ENCODE results near the gene PTPRE. TPM values are rescaled to one million over a fixed set of nuclear protein-coding genes. Genes with fewer than 3 reads are reported as not detected.

The PTPRE gene
- total RNA-seq, 1 experiment from 2014 or later = 7.9 TPM

DNA sequence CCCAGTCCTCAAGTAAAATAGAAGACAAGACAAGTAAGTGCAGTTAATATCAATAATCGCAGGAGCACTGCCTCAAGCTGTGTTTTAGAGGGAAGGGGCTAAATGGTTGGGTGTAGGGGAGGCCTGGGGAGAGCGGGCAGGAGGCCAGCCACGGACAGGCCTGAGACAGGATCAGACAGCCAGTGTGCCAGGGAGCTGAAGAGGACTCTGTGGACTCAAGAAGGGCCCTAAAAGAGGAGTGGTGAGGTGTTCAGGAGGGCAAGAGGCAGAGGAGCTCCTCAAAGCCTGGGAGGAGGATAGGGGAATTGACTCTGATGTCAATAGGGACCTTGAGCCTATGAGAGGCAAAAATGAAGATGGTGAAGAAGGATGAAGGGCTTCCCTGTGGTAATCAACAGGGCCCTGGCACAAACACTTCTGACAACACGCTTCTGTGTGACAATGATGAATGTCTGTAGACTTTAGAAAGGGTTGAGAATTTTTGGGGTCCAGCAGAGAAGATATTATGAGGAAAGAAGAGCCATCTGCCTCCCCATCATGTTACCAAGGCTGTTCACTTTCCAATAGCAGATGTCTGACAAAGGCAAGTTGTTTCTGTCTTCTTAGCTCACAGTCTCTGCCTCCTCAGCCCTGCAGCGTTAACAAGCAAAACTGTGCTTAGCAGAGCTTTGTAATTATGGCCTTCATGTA lies 2.4 kb upstream of the PTPRE start:
- Histone ChIP-seq H3K4me2 (no peak overlapping the region), H3K27ac (no peak overlapping the region), H3K9me3 (ENCODE audit: insufficient read depth, low read depth) (no peaks in the 10 kb centered on the region), H2AFZ (no peak overlapping the region), H3F3A (ENCODE audit: insufficient read depth, low read depth) (no peaks in the 10 kb centered on the region), H3K9me2 (ENCODE audit: insufficient read depth) (no peaks in the 10 kb centered on the region), H4K20me1 (ENCODE audit: insufficient read depth) (no peaks in the 10 kb centered on the region), H3K4me1 (replicated peaks; ENCODE audit: insufficient read depth) (peaks cover 23% of the 10 kb centered on the region), H3K79me2 (ENCODE audit: low read depth) (peaks cover 7% of the 10 kb centered on the region), H3K36me3 (ENCODE audit: low read depth) (no peaks in the 10 kb centered on the region), H3K27me3 (ENCODE audit: insufficient read depth, low read depth) (no peaks in the 10 kb centered on the region), H3K4me3 (no peak overlapping the region)
- TF ChIP-seq, protein P1, sequence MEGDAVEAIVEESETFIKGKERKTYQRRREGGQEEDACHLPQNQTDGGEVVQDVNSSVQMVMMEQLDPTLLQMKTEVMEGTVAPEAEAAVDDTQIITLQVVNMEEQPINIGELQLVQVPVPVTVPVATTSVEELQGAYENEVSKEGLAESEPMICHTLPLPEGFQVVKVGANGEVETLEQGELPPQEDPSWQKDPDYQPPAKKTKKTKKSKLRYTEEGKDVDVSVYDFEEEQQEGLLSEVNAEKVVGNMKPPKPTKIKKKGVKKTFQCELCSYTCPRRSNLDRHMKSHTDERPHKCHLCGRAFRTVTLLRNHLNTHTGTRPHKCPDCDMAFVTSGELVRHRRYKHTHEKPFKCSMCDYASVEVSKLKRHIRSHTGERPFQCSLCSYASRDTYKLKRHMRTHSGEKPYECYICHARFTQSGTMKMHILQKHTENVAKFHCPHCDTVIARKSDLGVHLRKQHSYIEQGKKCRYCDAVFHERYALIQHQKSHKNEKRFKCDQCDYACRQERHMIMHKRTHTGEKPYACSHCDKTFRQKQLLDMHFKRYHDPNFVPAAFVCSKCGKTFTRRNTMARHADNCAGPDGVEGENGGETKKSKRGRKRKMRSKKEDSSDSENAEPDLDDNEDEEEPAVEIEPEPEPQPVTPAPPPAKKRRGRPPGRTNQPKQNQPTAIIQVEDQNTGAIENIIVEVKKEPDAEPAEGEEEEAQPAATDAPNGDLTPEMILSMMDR (conservative IDR thresholded peaks at IDR 0.05) = no peak
- no peak for TF ChIP-seq EZH2 (IDR thresholded peaks at IDR 0.05; ENCODE audit: low read depth)
- BruUV-seq (replicated peaks) = no TSS peak
- intact Hi-C loops (cut with micrococcal nuclease; ENCODE audit: unreplicated experiment) = no loop called here
- POLR2A ChIA-PET (ENCODE audit: unreplicated experiment) = no interaction called here
- CTCF ChIA-PET = no interaction called here
- DNase-seq = no peak

DNA sequence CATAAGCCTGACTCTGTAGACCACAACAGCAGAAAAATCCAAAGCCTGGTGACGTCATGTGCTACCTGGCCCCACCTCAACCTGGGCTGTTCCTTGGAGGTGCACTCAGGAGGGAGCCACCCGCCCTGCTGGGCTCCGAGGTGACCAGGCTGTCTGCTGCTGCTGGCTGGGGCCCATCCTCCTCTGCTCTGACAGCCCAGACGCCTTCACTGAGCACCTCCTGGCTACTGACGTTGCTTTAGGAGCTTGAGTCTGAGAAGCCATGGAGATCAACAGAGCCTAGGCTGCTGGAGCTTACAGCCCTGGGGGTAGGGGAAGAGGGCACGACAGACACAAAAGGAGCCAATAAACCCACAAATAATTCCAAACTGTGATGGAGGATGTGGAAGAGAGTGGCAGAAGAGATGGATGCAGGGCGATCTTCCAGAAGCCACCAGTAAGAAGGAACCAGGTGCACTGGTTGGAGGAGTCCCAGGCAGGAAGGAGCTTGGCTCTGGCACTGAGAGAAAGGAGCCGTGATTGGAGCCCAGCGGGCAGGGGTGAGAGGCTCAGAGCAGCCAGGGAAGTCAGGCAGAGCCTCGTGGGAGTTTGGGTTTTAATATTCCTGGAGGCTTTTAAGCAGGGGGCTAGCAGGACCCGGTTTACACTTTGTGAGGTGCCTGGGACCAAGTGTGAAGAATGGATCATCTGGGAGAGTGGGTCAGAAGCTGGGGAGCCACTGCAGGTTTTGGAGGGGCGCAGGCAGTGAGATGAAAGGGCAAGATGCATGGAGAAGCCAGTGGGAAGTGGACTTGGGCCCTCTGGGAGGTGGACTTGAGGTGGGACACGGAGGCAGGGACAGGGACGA lies 1.7 kb upstream of the PTPRE start:
- Histone ChIP-seq H3K27me3 (ENCODE audit: insufficient read depth, low read depth) (no peaks in the 10 kb centered on the region), H2AFZ (no peak overlapping the region), H3K4me3 (no peak overlapping the region), H3K79me2 (ENCODE audit: low read depth) (peaks cover 14% of the 10 kb centered on the region), H3K27ac (no peak overlapping the region), H3K4me2 (no peak overlapping the region), H3F3A (ENCODE audit: insufficient read depth, low read depth) (no peaks in the 10 kb centered on the region), H3K36me3 (ENCODE audit: low read depth) (no peaks in the 10 kb centered on the region), H3K4me1 (replicated peaks; ENCODE audit: insufficient read depth) (peaks cover 31% of the 10 kb centered on the region), H3K9me3 (ENCODE audit: insufficient read depth, low read depth) (no peaks in the 10 kb centered on the region), H4K20me1 (ENCODE audit: insufficient read depth) (no peaks in the 10 kb centered on the region), H3K9me2 (ENCODE audit: insufficient read depth) (no peaks in the 10 kb centered on the region)
- intact Hi-C loops (cut with micrococcal nuclease; ENCODE audit: unreplicated experiment) = no loop called here
- DNase-seq = no peak
- no TSS peak for BruUV-seq (replicated peaks)
- CTCF ChIA-PET = interaction anchor here (0.9 kb wide), 1 partner anchor 106 kb away, joined by 5 read pairs; no protein-coding TSS in a partner anchor
- POLR2A ChIA-PET (ENCODE audit: unreplicated experiment) = no interaction called here
- TF ChIP-seq EZH2 (IDR thresholded peaks at IDR 0.05; ENCODE audit: low read depth) = no peak
- TF ChIP-seq, protein P1 (conservative IDR thresholded peaks at IDR 0.05) = no peak

DNA sequence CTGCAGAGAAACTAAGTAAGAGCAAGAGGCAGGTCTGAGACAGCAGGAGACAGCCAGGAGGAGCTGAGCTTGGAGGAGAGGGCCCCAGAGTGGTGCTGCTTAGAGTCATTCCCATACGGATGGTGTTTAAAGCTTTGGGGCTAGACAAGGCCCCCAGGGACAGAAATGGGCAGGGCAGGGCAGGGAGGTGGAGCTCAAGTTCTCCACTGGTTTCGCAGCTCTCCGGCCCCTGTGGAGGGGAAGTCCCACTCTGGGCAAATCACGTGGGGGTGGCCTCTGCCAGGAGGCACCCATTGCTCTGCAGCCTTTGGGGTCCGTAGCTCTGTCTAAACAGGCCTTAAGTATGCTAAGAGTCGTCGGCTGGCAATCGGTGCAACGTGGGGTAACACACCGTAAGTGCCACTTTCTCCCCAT lies 1.0 kb upstream of the PTPRE start:
- ChIA-PET POLR2A (ENCODE audit: unreplicated experiment) (no interaction called here), CTCF (interaction anchor here (0.9 kb wide), 1 partner anchor 105 kb away, joined by 5 read pairs; no protein-coding TSS in a partner anchor)
- no peaks in the 10 kb centered on the region for H3K36me3 ChIP-seq (ENCODE audit: low read depth)
- H3K9me3 ChIP-seq (ENCODE audit: insufficient read depth, low read depth) = no peaks in the 10 kb centered on the region
- H3F3A ChIP-seq (ENCODE audit: insufficient read depth, low read depth) = no peaks in the 10 kb centered on the region
- no peak for DNase-seq
- H4K20me1 ChIP-seq (ENCODE audit: insufficient read depth) = no peaks in the 10 kb centered on the region
- peaks cover 21% of the 10 kb centered on the region for H3K79me2 ChIP-seq (ENCODE audit: low read depth)
- H3K27me3 ChIP-seq (ENCODE audit: insufficient read depth, low read depth) = no peaks in the 10 kb centered on the region
- TF ChIP-seq, protein P1 (conservative IDR thresholded peaks at IDR 0.05) = no peak
- peaks cover 35% of the 10 kb centered on the region for H3K4me1 ChIP-seq (replicated peaks; ENCODE audit: insufficient read depth)
- no peak overlapping the region for H3K4me2 ChIP-seq
- H3K9me2 ChIP-seq (ENCODE audit: insufficient read depth) = no peaks in the 10 kb centered on the region
- no peak overlapping the region for H2AFZ ChIP-seq
- H3K4me3 ChIP-seq = no peak overlapping the region
- BruUV-seq (replicated peaks) = no TSS peak
- H3K27ac ChIP-seq = no peak overlapping the region
- intact Hi-C loops (cut with micrococcal nuclease; ENCODE audit: unreplicated experiment) = loop anchor here (1.0 kb wide), 1 partner anchor 163 kb away; no protein-coding TSS in a partner anchor
